Activated naive CD4-positive, alpha-beta T cell treated with anti-CD3 and anti-CD28 coated beads for 36 hours (primary cell): ENCODE measurements around the gene CIROP. TPM values are rescaled to one million over a fixed set of nuclear protein-coding genes. Genes with fewer than 3 reads are reported as not detected.

Experiments used
- CTCF ChIA-PET: fragments of 350-600 bp; sonication (Branson Sonifier 250); formaldehyde crosslinking; loops from one replicate; lab custom pipeline; 2021; ENCODE audit warnings: antibody characterized with exemption; lab: Charles Lee
- DNase-seq: peaks from one replicate; pipeline ENCODE4 v3.0.0-alpha.2; 2020
- H3K27ac Mint-ChIP-seq: one replicate; pipeline ENCODE4 v1.8.0; 2021; ENCODE audit warnings: mild to moderate bottlenecking, mixed read lengths
- H3K27me3 Mint-ChIP-seq: one replicate; pipeline ENCODE4 v1.8.0; 2021; ENCODE audit warnings: low read depth, mixed read lengths
- H3K36me3 Mint-ChIP-seq: one replicate; pipeline ENCODE4 v1.8.0; 2021; ENCODE audit warnings: low read depth, mixed read lengths
- H3K4me1 Mint-ChIP-seq: one replicate; pipeline ENCODE4 v1.8.0; 2021; ENCODE audit warnings: low read depth, mixed read lengths
- H3K4me3 Mint-ChIP-seq: one replicate; pipeline ENCODE4 v1.8.0; 2021; ENCODE audit warnings: mild to moderate bottlenecking, moderate library complexity, mixed read lengths
- H3K9me3 Mint-ChIP-seq: one replicate; pipeline ENCODE4 v1.8.0; 2021; ENCODE audit warnings: mixed read lengths
- intact Hi-C: fragments of 100-400 bp; cut with micrococcal nuclease; formaldehyde crosslinking; loops from one replicate; pipeline ENCODE4 v1.15.1; 2023
- total RNA-seq, 2 experiments: library from RNA; stranded (reverse); gene quantifications; one replicate each; pipeline ENCODE4 v1.2.3, GENCODE V29; 2021

Gene CIROP, protein sequence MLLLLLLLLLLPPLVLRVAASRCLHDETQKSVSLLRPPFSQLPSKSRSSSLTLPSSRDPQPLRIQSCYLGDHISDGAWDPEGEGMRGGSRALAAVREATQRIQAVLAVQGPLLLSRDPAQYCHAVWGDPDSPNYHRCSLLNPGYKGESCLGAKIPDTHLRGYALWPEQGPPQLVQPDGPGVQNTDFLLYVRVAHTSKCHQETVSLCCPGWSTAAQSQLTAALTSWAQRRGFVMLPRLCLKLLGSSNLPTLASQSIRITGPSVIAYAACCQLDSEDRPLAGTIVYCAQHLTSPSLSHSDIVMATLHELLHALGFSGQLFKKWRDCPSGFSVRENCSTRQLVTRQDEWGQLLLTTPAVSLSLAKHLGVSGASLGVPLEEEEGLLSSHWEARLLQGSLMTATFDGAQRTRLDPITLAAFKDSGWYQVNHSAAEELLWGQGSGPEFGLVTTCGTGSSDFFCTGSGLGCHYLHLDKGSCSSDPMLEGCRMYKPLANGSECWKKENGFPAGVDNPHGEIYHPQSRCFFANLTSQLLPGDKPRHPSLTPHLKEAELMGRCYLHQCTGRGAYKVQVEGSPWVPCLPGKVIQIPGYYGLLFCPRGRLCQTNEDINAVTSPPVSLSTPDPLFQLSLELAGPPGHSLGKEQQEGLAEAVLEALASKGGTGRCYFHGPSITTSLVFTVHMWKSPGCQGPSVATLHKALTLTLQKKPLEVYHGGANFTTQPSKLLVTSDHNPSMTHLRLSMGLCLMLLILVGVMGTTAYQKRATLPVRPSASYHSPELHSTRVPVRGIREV
- not detected for total RNA-seq

DNA sequence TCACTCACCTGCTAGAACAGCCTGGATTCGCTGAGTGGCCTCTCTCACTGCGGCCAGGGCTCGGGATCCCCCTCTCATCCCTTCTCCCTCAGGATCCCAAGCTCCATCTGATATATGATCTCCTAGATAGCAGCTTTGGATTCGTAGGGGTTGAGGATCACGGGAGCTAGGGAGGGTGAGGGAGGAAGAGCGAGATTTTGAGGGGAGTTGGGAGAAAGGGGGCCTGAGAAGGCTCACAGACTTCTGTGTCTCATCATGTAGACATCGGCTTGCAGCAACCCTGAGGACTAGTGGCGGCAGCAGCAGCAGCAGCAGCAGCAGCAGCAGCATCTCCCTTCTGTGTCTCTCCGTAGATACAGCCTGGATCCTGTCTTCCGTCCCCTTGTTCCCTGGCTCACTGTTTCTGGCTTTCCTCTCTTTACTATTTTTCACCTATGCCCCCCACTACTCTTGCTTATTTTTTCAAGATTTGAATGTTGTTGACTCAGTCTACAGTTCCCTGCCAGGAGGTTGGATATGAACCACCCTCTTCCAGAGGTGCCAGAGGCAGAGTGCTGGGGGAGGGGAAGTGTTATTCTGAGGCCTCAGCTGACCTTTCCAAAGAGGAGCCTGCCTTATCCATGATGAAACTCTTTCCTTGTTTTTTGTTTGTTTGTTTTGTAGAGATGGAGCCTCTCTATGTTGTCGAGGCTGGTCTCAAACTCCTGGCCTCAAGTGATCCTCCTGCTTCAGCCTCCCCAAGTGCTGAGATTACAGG lies at the start of gene CIROP:
Gene CIROP (minus strand): TSS at position 399 of the 757 bp plus-strand sequence. CDS start 69 bp downstream, at position 330.
- H3K9me3 Mint-ChIP-seq, result no peaks in the 10 kb centered on the region
- intact Hi-C loops, result no loop called here
- H3K36me3 Mint-ChIP-seq, result peaks cover 1% of the 10 kb centered on the region
- CTCF ChIA-PET, result interaction anchor here (2.9 kb wide), 1 partner anchor 28 kb away, joined by 12 read pairs; no protein-coding TSS in a partner anchor
- no peaks in the 10 kb centered on the region for H3K27me3 Mint-ChIP-seq
- H3K4me1 Mint-ChIP-seq, result no peaks in the 10 kb centered on the region
- no peak within 1 kb of the TSS for H3K27ac Mint-ChIP-seq
- H3K4me3 Mint-ChIP-seq, result no peak within 1 kb of the TSS
- DNase-seq, result no peak

DNA sequence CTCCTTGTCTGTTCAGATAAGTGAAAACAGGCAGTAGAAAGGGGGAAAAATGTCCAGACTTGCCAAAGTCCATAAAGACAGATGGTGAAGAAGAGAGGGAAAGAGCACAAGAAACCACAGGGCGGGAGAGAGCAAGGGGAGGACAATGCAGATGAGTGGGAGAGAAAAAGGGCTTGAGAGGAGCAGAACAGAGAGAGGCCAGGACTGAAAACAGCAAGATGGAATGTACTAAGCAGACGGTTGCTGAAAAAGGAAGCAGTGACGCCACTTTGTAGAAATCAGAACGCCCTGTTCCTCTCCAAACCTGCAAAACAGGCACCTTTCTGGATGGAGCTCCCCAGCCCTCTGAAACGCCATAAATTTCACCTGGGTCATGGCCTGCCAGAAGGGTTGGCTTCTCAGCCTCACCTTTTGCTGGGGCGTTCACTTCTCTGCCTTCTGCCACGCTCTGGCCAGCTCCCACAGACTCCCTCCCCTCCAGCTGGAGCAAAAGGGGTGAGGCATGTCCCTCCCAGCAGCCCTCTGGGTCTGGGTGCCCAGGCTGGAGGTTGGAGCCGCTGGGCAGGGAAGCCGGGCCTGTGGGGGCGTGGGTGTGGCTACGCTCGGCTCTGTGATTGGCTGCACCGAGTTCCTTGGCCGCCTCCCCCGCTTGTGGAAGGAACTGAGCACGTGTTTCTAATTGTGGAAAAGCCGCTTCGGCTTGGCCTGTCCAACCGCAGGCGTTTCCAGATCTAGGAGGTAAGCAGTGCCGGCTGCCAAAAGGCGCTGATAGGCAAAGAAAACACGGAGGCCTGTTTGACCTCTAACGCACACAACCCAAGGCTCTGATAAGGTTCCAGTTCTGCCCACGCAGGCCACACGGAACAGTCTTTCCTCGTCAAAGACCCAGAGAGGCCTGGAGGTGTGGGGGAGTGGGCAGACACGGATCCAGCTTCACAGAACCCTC lies 49.3 kb upstream of the CIROP start:
- Mint-ChIP-seq H3K4me1 (peaks cover 28% of the 10 kb centered on the region), H3K36me3 (no peaks in the 10 kb centered on the region), H3K27ac (no peak overlapping the region), H3K4me3 (no peak overlapping the region), H3K27me3 (no peaks in the 10 kb centered on the region), H3K9me3 (no peaks in the 10 kb centered on the region)
- intact Hi-C loops, result no loop called here
- peak; percentile 11 for DNase-seq
- CTCF ChIA-PET, result interaction anchor here (1.0 to 1.7 kb wide), 2 partner anchors 33 kb away, joined by 3 to 7 read pairs; no protein-coding TSS in a partner anchor

DNA sequence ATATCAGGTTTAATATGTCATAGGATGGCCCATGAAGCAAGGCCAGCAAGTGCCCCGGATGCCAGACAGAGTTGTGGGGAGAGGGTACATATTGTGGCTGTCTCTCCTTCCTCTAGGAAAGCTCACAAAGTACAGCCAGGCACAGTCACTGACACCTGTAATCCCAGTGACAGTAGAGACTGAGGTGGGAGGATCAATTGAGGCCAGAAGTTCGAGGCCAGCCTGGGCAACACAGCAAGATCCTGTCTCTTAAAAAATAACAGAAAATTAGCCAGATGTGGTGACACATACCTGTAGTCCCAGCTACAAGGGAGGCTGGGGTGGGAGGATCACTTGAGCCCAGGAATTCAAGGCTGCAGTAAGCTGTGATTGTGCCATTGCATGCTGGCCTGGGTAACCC lies 46.6 kb upstream of the CIROP start:
- CTCF ChIA-PET, result interaction anchor here (0.9 kb wide), 2 partner anchors 31 to 148 kb away, joined by 3 to 4 read pairs; no protein-coding TSS in a partner anchor
- Mint-ChIP-seq H3K36me3 (no peaks in the 10 kb centered on the region), H3K27me3 (no peaks in the 10 kb centered on the region), H3K4me1 (peaks cover 28% of the 10 kb centered on the region), H3K4me3 (no peak overlapping the region), H3K27ac (no peak overlapping the region), H3K9me3 (no peaks in the 10 kb centered on the region)
- no peak for DNase-seq
- intact Hi-C loops, result no loop called here

DNA sequence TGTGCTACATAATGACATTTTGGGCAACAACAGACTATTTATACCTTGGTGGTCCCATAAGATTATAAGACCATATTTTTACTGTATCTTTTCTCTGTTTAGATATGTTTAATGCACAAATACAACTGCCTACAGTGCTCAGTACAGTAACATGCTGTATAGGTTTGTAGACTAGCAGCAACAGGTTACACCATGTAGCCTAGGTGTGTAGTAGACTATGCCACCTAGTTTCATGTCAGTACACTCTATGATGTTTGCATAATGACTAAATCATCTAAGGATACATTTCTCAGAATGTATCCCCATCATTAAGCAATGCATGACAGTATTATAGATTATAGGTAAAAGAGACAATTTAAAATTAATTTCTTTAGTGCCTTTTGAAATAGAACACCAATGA lies 45.0 kb upstream of the CIROP start:
- CTCF ChIA-PET, result interaction anchor here (0.7 to 1.1 kb wide), 3 partner anchors 29 to 35 kb away, joined by 3 to 9 read pairs (median 3); partner anchors contain the start of gene SLC7A8
- H3K9me3 Mint-ChIP-seq, result no peaks in the 10 kb centered on the region
- no peak overlapping the region for H3K4me3 Mint-ChIP-seq
- H3K36me3 Mint-ChIP-seq, result no peaks in the 10 kb centered on the region
- intact Hi-C loops, result no loop called here
- no peak for DNase-seq
- H3K27me3 Mint-ChIP-seq, result no peaks in the 10 kb centered on the region
- H3K4me1 Mint-ChIP-seq, result peaks cover 19% of the 10 kb centered on the region
- no peak overlapping the region for H3K27ac Mint-ChIP-seq

DNA sequence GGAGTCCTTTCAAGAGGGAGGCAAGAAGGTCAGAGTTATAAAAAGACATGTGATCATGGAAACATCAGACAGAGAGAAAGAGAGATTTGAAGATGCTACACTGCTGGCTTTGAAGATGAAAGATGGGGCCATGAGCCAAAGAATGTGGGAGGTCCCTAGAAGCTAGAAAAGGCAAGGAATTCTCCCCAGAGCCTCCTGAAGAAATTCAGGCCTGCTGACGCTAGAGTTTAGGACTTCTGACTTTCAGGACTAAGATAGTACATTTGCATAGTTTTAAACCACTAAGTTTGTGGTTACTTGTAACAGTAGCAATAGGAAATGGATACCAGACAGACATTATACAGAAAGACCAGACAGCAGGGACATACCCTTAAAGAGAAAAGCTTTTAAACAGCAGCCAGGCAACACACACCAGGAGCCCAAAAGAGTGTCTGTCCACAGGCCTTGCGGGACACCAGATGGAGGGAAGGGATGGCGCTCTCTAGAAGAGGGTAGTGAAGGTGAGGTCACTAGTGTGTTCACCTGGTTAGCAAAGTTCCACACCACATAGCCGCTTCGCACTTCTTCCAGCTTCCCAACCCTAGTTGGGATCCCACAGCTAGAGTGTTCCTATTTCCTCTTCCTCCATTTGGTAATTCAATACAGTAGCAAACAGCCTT lies 43.9 kb upstream of the CIROP start:
- H3K9me3 Mint-ChIP-seq, result no peaks in the 10 kb centered on the region

DNA sequence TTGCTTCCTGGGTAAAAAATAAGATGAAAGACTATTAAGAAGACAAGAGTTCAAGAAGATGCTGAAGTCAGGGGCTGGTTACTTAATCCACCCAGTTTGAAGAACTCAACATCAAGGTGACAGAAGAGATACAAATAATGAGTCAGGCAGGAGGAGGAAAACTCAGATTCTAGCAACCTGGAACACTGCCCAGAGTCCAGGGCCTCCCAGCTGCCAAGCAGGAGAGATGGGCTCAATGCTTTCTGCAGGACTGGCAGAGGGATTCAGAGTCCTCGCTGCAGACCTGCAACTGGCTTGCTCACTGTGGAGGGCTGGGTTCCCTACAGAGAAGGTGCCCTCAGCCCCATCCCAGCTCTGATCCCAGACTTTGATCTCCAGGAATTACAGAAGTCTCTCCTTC lies 42.9 kb upstream of the CIROP start:
- DNase-seq, result no peak
- Mint-ChIP-seq H3K4me1 (no peaks in the 10 kb centered on the region), H3K4me3 (no peak overlapping the region), H3K9me3 (no peaks in the 10 kb centered on the region), H3K27ac (no peak overlapping the region), H3K27me3 (no peaks in the 10 kb centered on the region), H3K36me3 (no peaks in the 10 kb centered on the region)
- intact Hi-C loops, result no loop called here
- CTCF ChIA-PET, result no interaction called here

More for the DNA sequence above, 43.9 kb upstream of the CIROP start:
- no peak overlapping the region for H3K4me3 Mint-ChIP-seq
- H3K27ac Mint-ChIP-seq, result no peak overlapping the region
- intact Hi-C loops, result no loop called here
- CTCF ChIA-PET, result interaction anchor here (0.6 to 0.7 kb wide), 2 partner anchors 36 to 37 kb away, joined by 3 to 4 read pairs; no protein-coding TSS in a partner anchor
- H3K36me3 Mint-ChIP-seq, result no peaks in the 10 kb centered on the region
- DNase-seq, result no peak
- H3K4me1 Mint-ChIP-seq, result peaks cover 8% of the 10 kb centered on the region
- no peaks in the 10 kb centered on the region for H3K27me3 Mint-ChIP-seq

DNA sequence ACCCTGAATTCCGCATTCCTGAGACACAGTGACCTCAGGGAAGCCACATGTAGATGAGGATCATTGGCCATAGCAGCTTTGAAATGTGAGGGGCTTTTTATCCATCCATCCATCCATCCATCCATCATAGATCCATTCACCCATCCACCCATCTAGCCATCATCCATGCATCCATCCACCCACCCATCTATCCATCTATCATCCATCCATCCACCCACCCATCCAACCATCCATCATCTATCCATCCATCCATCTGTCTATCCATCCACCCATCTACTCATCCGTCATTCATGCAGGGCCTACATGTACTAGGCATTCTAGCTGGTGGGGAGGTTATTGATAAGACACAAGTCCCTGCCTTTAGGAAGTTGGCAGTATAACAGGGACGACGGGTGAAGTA lies 42.2 kb upstream of the CIROP start:
- intact Hi-C loops, result no loop called here
- no peak for DNase-seq
- Mint-ChIP-seq H3K4me1 (no peaks in the 10 kb centered on the region), H3K4me3 (no peak overlapping the region), H3K9me3 (no peaks in the 10 kb centered on the region), H3K36me3 (no peaks in the 10 kb centered on the region), H3K27me3 (no peaks in the 10 kb centered on the region), H3K27ac (no peak overlapping the region)
- CTCF ChIA-PET, result no interaction called here

DNA sequence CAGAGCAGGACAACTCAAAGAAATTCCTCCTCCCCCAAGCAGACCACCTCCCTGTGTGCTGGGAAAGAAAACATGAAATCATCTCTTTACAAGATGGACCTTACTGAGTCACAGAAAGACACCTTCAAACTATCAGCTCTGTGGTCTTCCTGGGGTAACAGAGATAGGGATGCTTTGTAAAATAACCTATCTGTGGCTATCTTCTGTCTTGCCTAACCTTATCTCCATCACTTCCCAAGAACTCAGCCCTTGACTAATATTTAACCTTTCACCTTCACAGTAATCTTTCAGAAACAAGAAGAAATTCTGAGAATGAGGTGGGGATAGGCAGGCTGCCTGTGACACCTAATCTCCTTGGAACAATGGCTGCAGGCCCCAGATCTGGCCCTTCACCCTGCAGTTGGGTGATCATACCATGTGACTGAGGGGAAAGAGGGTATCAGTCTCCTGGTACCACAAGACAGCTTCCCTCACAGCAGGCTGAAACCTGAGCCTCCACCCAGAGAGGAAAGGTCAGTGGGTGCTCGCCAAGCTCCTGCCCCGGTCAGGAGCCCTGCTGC lies 41.6 kb upstream of the CIROP start:
- no peaks in the 10 kb centered on the region for H3K36me3 Mint-ChIP-seq
- no peaks in the 10 kb centered on the region for H3K4me1 Mint-ChIP-seq
- intact Hi-C loops, result no loop called here
- no peaks in the 10 kb centered on the region for H3K9me3 Mint-ChIP-seq
- no peaks in the 10 kb centered on the region for H3K27me3 Mint-ChIP-seq
- no peak overlapping the region for H3K4me3 Mint-ChIP-seq
- no peak for DNase-seq
- no peak overlapping the region for H3K27ac Mint-ChIP-seq
- CTCF ChIA-PET, result no interaction called here

DNA sequence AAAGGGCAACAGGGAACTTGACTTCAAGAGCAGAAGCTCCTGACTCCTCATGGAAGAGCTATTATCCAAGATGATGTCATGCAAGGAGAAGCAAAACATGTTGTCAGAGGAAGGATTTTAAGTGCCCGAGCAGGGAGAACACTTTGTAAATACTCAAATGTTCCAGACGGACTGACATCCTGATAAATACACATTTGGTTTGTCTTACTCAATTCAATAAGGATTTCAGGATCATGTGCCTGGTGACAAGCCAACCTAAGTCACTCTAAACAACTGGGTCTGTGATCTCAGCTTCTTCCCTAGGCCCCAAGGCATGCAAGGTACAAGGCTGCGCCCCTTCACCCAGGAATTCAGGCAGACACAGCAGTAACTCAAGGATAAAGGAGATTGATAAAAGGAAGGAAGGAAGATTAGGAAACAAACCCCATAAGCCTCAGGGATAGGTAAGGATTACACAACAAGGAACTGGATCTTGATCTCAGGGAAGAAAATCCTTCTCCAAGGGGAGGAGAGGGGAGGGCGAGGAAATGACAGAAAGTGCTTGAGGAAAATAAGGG lies 41.1 kb upstream of the CIROP start:
- DNase-seq, result no peak
- Mint-ChIP-seq H3K27me3 (no peaks in the 10 kb centered on the region), H3K4me3 (no peak overlapping the region), H3K4me1 (no peaks in the 10 kb centered on the region), H3K36me3 (no peaks in the 10 kb centered on the region), H3K9me3 (no peaks in the 10 kb centered on the region), H3K27ac (no peak overlapping the region)
- intact Hi-C loops, result no loop called here
- CTCF ChIA-PET, result interaction anchor here (0.6 to 1.0 kb wide), 2 partner anchors 69 to 173 kb away, joined by 3 read pairs; no protein-coding TSS in a partner anchor

DNA sequence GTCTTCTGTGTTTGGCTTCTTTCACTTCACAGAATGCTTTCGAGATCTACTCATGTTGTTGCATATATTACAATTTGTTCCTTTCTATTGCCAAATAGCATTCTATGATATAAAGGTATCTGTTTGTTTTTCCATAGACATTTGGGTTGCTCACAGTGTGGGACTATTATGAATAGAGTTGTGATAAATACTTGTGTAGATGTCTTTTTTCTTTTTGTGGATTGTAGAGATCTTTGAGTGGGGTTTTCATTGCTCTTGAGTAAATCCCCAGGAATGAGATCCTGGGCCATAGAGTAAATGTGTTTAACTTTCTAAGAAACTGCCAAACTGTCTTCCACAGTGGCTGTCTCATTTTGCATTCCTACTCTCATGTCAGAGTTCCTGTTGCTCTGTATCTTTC lies 39.1 kb upstream of the CIROP start:
- no peak for DNase-seq
- no peaks in the 10 kb centered on the region for H3K4me1 Mint-ChIP-seq
- H3K4me3 Mint-ChIP-seq, result no peak overlapping the region
- CTCF ChIA-PET, result no interaction called here
- no peaks in the 10 kb centered on the region for H3K9me3 Mint-ChIP-seq
- H3K27ac Mint-ChIP-seq, result no peak overlapping the region
- H3K27me3 Mint-ChIP-seq, result no peaks in the 10 kb centered on the region
- no peaks in the 10 kb centered on the region for H3K36me3 Mint-ChIP-seq
- intact Hi-C loops, result no loop called here
